GM21528 (cell line): ENCODE data around the gene RBP3.

Experiments
- ATAC-seq: cut with Tn5 transposase; IDR thresholded peaks from one replicate; pipeline ENCODE4 v1.9.1; 2021; ENCODE audit warnings: mild to moderate bottlenecking, moderate library complexity; ENCODE audit not compliant: unreplicated experiment, low FRiP score

RBP3 gene

GRCh38 chr10:47317251-47317650, 30.9 kb upstream of the RBP3 start:
- ATAC-seq = no peak

- ATAC-seq = no peak
Measured at GRCh38 chr10:47318706-47319105, 29.5 kb upstream of the RBP3 start.

DNA sequence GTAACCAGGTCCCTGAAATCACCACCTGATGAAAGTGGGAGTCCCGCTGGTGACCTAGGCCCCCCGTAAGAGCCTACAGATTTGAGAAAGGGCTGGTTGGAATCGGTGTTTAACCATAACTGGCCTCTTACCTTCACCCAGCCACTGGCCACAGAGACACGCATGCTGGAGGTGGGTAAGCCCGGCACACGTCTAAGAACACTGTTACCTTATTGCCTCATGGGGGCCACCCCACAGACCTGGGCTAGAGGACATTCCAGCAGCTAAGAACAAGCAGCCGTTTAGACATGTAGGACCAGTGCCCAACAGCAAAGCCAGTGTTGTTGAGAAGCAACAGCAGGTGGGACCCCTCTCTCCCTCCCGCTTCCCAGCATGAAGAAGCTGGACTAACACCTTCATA, 28.4 kb upstream of the RBP3 start:
- no peak for ATAC-seq

DNA sequence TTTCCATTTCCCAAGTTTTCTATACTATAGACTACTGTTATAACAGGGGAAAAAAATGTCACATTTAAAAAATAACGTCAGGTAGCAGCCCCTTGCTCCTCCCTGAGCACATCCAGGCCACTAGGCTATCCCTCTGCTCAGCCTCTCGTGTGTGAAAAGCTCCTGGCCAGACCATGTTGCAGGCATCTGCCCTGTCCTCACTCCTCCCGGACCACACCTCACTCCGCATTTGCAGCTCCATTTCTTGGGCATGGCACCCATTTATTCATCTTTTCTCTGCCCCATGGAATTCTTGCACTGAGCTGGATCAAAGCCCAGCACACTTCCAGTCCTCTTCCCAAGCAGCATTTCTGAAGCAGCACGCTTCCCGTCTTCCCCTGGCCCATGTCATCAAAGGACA, 27.4 kb upstream of the RBP3 start:
- ATAC-seq = no peak

GRCh38 chr10:47321521-47322195, 26.5 kb upstream of the RBP3 start:
- ATAC-seq = no peak

- no peak for ATAC-seq
Measured at GRCh38 chr10:47322300-47323061, 25.7 kb upstream of the RBP3 start, which contains the start of gene GDF2. Gene GDF2, plus strand, starts transcription at chr10:47322454. Its CDS starts 215 bp downstream, at chr10:47322669.

DNA sequence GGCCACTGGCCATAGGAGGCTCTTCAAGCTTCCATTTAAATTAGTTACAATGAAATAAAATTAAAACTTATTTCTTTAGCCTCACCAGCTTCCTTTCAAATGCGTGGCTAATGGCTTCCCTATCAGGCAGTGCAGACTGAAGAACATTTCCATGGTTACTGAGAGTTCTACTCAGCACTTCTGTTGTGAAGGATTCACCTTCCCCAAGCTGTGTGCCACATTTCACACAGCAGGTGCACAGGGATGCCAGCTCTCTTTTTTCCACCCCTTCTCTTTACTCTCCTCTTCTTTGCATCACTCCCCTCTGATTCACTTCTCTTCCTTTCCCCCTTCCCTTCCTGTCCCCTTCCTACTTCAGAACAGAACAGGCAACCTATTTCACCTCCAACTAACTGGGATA, 25.1 kb upstream of the RBP3 start:
- ATAC-seq = no peak

DNA sequence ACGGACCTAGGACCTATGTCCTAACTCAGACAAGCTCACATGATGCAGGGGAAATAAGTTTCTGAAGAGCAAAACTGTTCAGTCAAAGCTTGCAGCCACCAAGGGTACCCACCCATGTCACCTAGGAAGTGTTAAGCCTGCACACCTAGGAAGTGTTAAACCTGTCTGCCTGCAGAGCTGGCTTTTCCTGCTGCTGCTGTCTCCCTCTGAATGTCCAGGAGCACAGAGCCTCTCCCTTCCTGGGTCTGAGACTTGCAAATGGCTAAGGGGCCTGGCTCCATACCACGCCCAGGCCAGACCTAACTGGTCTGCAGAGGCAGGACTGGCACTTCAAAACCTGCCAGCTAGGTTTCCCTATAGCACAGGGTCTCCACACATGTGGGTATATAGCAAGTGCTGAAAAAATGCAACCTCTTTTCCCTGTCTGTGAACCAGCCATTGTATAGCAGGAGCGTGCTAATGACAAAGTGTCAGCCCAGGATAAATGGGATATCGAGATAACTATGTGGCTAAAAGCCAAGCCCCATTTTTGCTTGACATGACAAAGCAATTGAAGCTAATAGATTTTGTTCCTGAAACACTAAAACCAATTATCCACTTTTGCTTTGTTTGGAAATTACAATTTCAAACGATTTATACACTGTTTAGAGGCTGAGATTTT, 24.4 kb upstream of the RBP3 start:
- ATAC-seq = no peak

- no peak for ATAC-seq
Measured at GRCh38 chr10:47325303-47326291, 22.6 kb upstream of the RBP3 start.

GRCh38 chr10:47326306-47326926, 21.7 kb upstream of the RBP3 start:
- ATAC-seq = no peak

DNA sequence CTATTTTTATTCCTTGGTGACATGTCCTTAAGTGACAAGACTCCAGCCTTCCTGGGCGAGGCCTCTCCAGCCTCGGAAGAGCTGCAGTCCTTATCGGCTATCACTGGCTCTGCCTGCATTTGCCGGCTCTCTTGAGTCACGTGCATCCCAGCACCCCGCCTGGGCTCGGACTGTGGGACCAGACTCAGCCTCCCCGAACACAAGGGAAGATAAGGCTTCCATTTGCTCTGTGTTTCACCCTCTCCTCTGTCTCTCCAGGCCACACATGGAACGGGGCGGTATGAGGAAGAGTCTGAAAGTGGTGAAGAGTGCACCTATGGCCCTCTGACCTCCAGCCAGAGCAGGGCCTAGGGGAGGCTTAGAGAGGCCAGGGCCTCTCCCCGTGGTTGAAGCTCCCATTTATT, 21.2 kb upstream of the RBP3 start:
- ATAC-seq = no peak

- ATAC-seq = no peak
Measured at GRCh38 chr10:47329855-47330254, 18.3 kb upstream of the RBP3 start.

- no peak for ATAC-seq
Measured at GRCh38 chr10:47330366-47330765, 17.8 kb upstream of the RBP3 start.

DNA sequence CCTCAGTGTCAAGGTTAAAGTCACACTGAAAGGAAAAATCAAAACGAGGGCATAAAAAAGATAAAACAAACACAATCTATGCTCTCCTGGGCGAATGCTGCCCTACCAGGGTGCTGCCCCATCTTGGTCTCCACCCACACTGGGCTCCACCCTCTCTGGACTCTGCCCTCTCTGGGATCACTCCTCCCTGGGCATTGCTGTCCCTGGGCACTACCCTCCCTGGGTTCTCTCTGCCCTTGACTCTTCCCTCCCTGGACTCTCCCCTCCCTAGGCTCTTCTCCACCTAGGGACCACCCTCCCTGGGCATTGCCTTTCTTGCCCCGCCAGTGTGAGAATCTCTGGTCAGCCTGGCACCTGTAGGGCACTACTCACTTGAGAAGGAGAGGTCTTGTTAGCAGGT, 17.4 kb upstream of the RBP3 start:
- ATAC-seq = no peak

DNA sequence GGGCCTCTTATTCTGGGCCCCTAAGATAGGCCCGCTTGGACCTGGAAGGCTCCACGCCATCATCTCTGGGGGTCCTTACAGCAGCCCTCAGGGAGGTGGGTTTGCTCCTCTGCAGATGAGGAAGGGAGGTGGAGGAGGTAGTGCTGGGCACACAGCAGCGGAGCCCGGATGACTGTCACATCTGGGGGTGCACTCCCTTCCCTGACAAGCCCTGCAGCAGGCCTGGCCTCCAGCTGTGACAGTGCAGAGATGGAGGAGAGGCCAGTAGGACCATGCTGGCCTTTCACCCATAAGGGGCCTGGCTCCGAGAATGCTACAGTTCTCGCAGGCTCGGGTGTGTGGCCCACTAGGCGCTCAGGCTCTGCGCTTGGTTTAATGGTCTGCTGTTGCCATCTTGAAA, 16.7 kb upstream of the RBP3 start:
- no peak for ATAC-seq

DNA sequence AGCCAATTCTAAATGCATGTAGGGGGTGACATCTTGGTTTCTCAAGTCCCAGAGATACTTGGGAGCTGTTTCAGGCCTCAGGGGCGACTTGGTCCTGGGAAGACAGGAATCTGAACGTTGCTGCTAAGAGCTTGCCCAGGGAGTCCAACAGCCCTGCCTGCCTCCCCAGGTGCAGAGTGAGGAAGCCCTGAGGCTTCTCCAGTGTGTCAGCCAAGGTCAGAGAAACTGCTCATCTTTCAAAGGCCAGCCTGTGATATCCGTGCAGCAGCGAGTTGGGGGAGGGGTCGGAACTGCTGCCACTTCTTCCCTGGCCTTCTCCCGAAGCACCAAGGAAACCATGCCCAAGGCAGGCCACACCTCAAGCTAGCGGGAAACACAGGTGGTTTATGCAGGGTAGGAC, 16.2 kb upstream of the RBP3 start:
- ATAC-seq = no peak

GRCh38 chr10:47332371-47332770, 15.8 kb upstream of the RBP3 start:
- no peak for ATAC-seq

GRCh38 chr10:47332946-47333345, 15.2 kb upstream of the RBP3 start:
- ATAC-seq = no peak

- no peak for ATAC-seq
Measured at GRCh38 chr10:47333532-47333931, 14.6 kb upstream of the RBP3 start.
